SK-N-SH (cell line): ENCODE results near the gene NKAIN1.

Source experiments
- CTCF ChIP-seq: fragments of 200-600 bp; sonication (generic); IDR thresholded peaks from 2 replicates; pipeline ENCODE4 v1.6.1; 2017; ENCODE audit warnings: antibody characterized with exemption, mild to moderate bottlenecking, moderate library complexity
- FOXM1 ChIP-seq: IDR thresholded peaks from 2 replicates; pipeline ENCODE4 v1.4.0; 2012; ENCODE audit warnings: low read depth, mild to moderate bottlenecking
- GABPA ChIP-seq: IDR thresholded peaks from 2 replicates; pipeline ENCODE4 v1.4.0; 2012; ENCODE audit warnings: low read depth, mild to moderate bottlenecking
- JUND ChIP-seq: IDR thresholded peaks from 2 replicates; pipeline ENCODE4 v1.4.0; 2012
- MEF2A ChIP-seq: IDR thresholded peaks from 2 replicates; pipeline ENCODE4 v1.4.0; 2012; ENCODE audit warnings: low read depth, borderline replicate concordance
- POLR2AphosphoS5 ChIP-seq: IDR thresholded peaks from 2 replicates; pipeline ENCODE4 v1.6.1; 2012; ENCODE audit warnings: low read depth, low read length
- RAD21 ChIP-seq: IDR thresholded peaks from 2 replicates; pipeline ENCODE4 v1.6.1; 2012; ENCODE audit warnings: mild to moderate bottlenecking, low read length
- SMC3 ChIP-seq: IDR thresholded peaks from 2 replicates; pipeline ENCODE4 v1.6.1; 2012; ENCODE audit warnings: low read depth, low read length, improper control_type of control experiment

- no peak for TF ChIP-seq CTCF
- TF ChIP-seq MEF2A = no peak
- TF ChIP-seq RAD21 = no peak
- no peak for TF ChIP-seq JUND
- no peak for TF ChIP-seq SMC3
- TF ChIP-seq FOXM1 = no peak
- no peak for TF ChIP-seq GABPA
- no peak for TF ChIP-seq POLR2AphosphoS5
These were observed 41.1 kb downstream of the NKAIN1 start for GRCh38 chr1:31198600-31198999.
